Naive thymus-derived CD8-positive, alpha-beta T cell (primary cell): ENCODE measurements around the gene MATK. TPM values are rescaled to one million over a fixed set of nuclear protein-coding genes. Genes with fewer than 3 reads are reported as not detected.

ENCODE experiments used
- ATAC-seq, 2 donors: fragments of 150-1000 bp; cut with Tn5 transposase in 1 of 2; sonication (Bioruptor Pico), chemical (Tn5 transposase) in 1 of 2; 1 replicate in 1 of 2; 2 replicates in 1 of 2; pipeline ENCODE4 v1.10.0; 2021; ENCODE audit warnings: mild to moderate bottlenecking in 2 of 2, moderate library complexity in 2 of 2
- POLR2A ChIA-PET: fragments of 350-600 bp; sonication (Branson Sonifier 250); formaldehyde crosslinking; loops from one replicate; lab custom pipeline; 2021; ENCODE audit warnings: antibody characterized with exemption; lab: Charles Lee
- DNase-seq, 10 donors: peaks; one replicate each; pipeline versions ENCODE4 v3.0.0 to v3.0.0-alpha.2; 2020 to 2022
- H3K27ac Mint-ChIP-seq, 10 donors: one replicate each; pipeline ENCODE4 v1.8.0; 2020 to 2022; ENCODE audit warnings: mild to moderate bottlenecking in 10 of 10, mixed read lengths in 10 of 10, moderate library complexity in 4 of 10, inconsistent platforms in 1 of 10
- H3K27me3 Mint-ChIP-seq, 5 donors: one replicate each; pipeline ENCODE4 v1.8.0; 2021 to 2022; ENCODE audit warnings: mixed read lengths in 5 of 5
- H3K36me3 Mint-ChIP-seq, 3 donors: one replicate each; pipeline ENCODE4 v1.8.0; 2020 to 2022; ENCODE audit warnings: mixed read lengths in 3 of 3, mild to moderate bottlenecking in 2 of 3, inconsistent platforms in 1 of 3
- H3K4me1 Mint-ChIP-seq, 4 donors: one replicate each; pipeline ENCODE4 v1.8.0; 2021 to 2022; ENCODE audit warnings: mixed read lengths in 4 of 4
- H3K4me3 Mint-ChIP-seq, 10 donors: one replicate each; pipeline ENCODE4 v1.8.0; 2020 to 2022; ENCODE audit warnings: mild to moderate bottlenecking in 10 of 10, mixed read lengths in 10 of 10, moderate library complexity in 6 of 10, inconsistent platforms in 1 of 10
- H3K9me3 Mint-ChIP-seq, 9 donors: one replicate each; pipeline ENCODE4 v1.8.0; 2020 to 2022; ENCODE audit warnings: mixed read lengths in 9 of 9, mild to moderate bottlenecking in 3 of 9, inconsistent platforms in 1 of 9, moderate library complexity in 1 of 9
- polyA plus RNA-seq, 3 donors: library from polyadenylated mRNA; unstranded; fragments of 300-500 nt; fragmentation: Illumina TruSeq; gene quantifications; one replicate each; pipeline ENCODE4 v1.2.3, GENCODE V29; 2021
- total RNA-seq, 8 experiments: library from RNA in 2 of 8; stranded (reverse) in 2 of 8; gene quantifications; one replicate each; pipeline ENCODE4 v1.2.3 and lab custom pipeline; 2021 to 2026

MATK gene
- total and polyA plus RNA-seq, 5 experiments from 2014 or later, result 1.7 to 69.6 (median 25.2) TPM

- no peak overlapping the region for H3K4me3 Mint-ChIP-seq
- POLR2A ChIA-PET, result interaction anchor here (1.3 kb wide), 1 partner anchor 11 kb away, joined by 5 read pairs; no protein-coding TSS in a partner anchor
- DNase-seq (no peak), ATAC-seq (no peak)
- no peak overlapping the region for H3K27ac Mint-ChIP-seq
- no peaks in the 10 kb centered on the region for H3K36me3 Mint-ChIP-seq
- H3K27me3 Mint-ChIP-seq, result no peaks in the 10 kb centered on the region
- peaks cover 0 to 6% (median under 1%) of the 10 kb centered on the region in 4 donors for H3K4me1 Mint-ChIP-seq
- peaks cover 0 to 2% (median 0%) of the 10 kb centered on the region in 9 donors for H3K9me3 Mint-ChIP-seq
Observed at GRCh38 chr19:3775374-3775711, 10.8 kb downstream of the MATK start.

- H3K36me3 Mint-ChIP-seq, result no peaks in the 10 kb centered on the region
- POLR2A ChIA-PET, result interaction anchor here (1.3 kb wide), 1 partner anchor 11 kb away, joined by 5 read pairs; no protein-coding TSS in a partner anchor
- H3K27ac Mint-ChIP-seq, result peak overlapping the region in 1 of 10 donors; percentile 74
- peaks cover 0 to 6% (median under 1%) of the 10 kb centered on the region in 4 donors for H3K4me1 Mint-ChIP-seq
- no peak overlapping the region for H3K4me3 Mint-ChIP-seq
- DNase-seq (no peak), ATAC-seq (no peak)
- H3K9me3 Mint-ChIP-seq, result peaks cover 0 to 2% (median 0%) of the 10 kb centered on the region in 9 donors
- no peaks in the 10 kb centered on the region for H3K27me3 Mint-ChIP-seq
Observed at GRCh38 chr19:3774621-3775373, 11.4 kb downstream of the MATK start.

DNA sequence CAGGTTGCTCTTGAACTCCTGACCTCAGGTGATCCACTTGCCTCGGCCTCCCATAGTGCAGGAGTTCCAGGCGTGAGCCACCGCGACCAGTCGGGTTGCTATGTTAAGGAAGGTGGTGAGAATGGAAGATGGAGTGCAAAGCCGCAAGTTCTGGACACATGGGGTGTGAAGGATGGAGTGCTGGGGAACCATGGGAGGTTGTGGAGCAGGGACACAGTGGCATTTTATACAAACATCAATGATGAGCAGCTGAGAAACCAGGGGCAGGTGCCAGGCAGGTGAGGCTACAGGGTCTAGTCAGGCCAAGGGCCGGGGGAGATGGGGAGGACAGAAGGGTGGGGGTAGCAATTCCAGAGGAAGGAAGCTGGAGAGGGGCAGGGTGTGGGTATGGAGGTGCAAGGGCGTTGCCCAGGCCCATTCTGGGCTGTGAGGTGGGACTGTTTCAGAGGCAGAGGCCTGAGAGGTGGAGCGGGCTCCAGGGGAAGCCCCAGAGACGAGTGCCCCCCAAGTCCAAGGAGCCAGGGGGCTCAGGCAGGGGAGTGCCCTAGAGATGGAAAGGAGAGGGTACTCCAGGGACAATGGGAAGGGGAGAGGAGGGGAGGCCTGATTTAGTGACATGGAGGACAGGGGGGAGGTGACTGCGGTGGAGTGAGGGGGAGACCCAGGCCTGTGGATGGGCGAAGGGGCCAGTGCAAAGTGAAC is 12.2 kb downstream of the MATK start:
- POLR2A ChIA-PET, result no interaction called here
- H3K9me3 Mint-ChIP-seq, result peaks cover 0 to 2% (median 0%) of the 10 kb centered on the region in 9 donors
- H3K27me3 Mint-ChIP-seq, result no peaks in the 10 kb centered on the region
- no peak overlapping the region for H3K4me3 Mint-ChIP-seq
- H3K36me3 Mint-ChIP-seq, result peaks cover 0 to 2% (median 0%) of the 10 kb centered on the region in 3 donors
- H3K4me1 Mint-ChIP-seq, result peaks cover 0 to 7% (median 2%) of the 10 kb centered on the region in 4 donors
- DNase-seq (no peak), ATAC-seq (no peak)
- peak overlapping the region in 1 of 10 donors; percentile 74 for H3K27ac Mint-ChIP-seq

GRCh38 chr19:3771906-3772455 is 14.2 kb downstream of the MATK start, which contains the start of gene RAX2:
RAX2 (minus strand) TSS chr19:3772228; CDS start chr19:3771742, 486 bp downstream.
- DNase-seq (peak in 1 of 10 donors; percentile 58), ATAC-seq (no peak)
- H3K36me3 Mint-ChIP-seq, result peaks cover 0 to 10% (median 0%) of the 10 kb centered on the region in 3 donors
- H3K9me3 Mint-ChIP-seq, result no peaks in the 10 kb centered on the region
- H3K4me1 Mint-ChIP-seq, result peaks cover 0 to 9% (median 3%) of the 10 kb centered on the region in 4 donors
- H3K27ac Mint-ChIP-seq, result peak within 1 kb of the TSS in 2 of 10 donors; percentile 29 to 73
- peak within 1 kb of the TSS in 1 of 10 donors; percentile 20 for H3K4me3 Mint-ChIP-seq
- POLR2A ChIA-PET, result no interaction called here
- H3K27me3 Mint-ChIP-seq, result no peaks in the 10 kb centered on the region

DNA sequence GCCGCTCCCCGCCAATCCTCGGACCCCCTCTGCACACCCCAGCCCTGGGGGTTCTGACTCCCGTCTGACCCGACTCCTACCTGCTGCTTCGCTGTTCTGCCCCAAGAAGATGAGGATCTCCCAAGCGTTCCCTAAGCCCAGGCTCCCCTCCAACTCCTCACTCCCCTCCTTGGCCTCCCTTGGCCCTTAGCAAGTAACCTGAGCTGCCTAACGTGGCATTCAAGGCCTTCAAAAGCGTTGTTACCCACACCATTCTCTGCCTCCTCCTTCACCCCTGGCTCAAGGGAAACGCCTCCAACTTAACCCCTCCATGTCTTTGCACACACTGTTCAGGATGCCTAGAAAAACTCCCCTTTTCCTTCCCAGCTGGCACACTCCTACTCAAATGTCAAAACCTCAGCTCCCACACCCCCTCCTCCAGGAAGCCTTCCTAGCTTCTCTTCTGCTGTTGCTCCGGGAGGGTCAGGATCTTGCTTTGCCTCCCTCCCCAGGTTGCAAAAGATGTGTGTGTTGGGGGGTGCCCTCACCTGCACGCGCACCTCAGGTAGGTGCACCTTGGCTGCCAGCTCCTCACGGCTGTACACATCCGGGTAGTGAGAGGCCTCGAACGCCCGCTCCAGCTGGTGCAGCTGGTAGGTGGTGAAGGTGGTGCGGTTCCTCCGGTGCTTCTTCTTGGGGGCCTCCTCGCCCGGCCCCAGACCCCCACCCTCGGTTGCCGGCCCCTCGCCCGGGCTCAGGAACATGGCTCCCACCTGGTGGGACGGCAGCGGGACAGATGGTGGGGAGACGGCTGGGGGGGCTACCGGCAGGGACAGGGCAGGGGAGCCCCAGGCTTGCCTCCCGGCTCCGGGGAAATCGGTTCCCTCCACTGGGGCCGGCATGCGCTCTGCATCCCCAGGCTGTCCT is 14.9 kb downstream of the MATK start:
- Mint-ChIP-seq H3K9me3 (no peaks in the 10 kb centered on the region), H3K4me3 (no peak overlapping the region), H3K27ac (peak overlapping the region in 2 of 10 donors; percentile 29 to 73), H3K27me3 (no peaks in the 10 kb centered on the region), H3K36me3 (peaks cover 0 to 17% (median 2%) of the 10 kb centered on the region in 3 donors), H3K4me1 (peaks cover 6 to 12% (median 10%) of the 10 kb centered on the region in 4 donors)
- DNase-seq, result no peak
- POLR2A ChIA-PET, result no interaction called here
- no peak for ATAC-seq

DNA sequence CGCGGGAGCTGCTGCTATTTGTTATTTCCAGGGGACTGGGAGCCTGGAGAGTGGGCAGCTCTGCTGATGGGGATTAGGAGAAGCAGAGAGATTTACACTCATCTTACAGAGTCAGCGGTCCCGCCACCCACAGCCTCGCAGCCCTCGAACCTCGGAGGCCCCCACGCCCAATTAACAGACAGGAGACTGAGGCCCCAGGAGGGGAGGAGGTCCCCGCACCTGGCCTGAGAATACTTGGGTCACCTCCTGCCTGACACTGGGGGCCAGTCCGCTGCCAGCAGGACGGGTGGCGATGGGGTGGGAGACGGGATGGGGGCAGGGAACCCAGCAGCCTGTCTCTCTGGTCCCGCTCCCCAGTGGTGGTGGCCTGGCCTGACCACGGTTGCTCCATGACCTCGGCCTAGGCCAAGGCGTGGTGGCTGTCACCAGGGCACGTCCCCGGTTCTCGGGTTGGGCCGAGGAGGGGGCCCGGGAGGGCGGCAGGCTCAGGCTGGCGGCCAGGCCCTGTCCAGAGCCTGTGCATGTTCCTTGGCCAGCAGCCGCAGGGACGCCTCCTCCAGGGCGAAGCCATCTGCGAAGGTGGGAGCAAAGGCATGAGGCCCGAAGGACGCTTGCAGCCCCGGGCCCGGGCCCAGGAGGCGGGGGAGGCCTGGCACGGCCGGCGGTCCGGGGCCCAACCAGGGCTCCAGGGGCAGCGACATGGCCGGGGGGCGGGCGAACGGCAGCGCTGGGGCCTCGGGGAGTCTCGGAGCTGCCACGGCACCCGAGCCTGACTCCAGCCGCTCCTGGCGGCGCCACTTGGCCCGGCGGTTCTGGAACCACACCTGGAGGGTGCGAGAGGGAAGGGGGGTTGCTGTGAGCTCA is 15.8 kb downstream of the MATK start:
- no peaks in the 10 kb centered on the region for H3K27me3 Mint-ChIP-seq
- H3K4me1 Mint-ChIP-seq, result peaks cover 7 to 14% (median 11%) of the 10 kb centered on the region in 4 donors
- no peak for ATAC-seq
- no peak overlapping the region for H3K4me3 Mint-ChIP-seq
- DNase-seq, result no peak
- H3K9me3 Mint-ChIP-seq, result no peaks in the 10 kb centered on the region
- peak overlapping the region in 3 of 10 donors; percentile 21 to 62 (median 53) for H3K27ac Mint-ChIP-seq
- H3K36me3 Mint-ChIP-seq, result peaks cover 0 to 22% (median 4%) of the 10 kb centered on the region in 3 donors
- POLR2A ChIA-PET, result no interaction called here

DNA sequence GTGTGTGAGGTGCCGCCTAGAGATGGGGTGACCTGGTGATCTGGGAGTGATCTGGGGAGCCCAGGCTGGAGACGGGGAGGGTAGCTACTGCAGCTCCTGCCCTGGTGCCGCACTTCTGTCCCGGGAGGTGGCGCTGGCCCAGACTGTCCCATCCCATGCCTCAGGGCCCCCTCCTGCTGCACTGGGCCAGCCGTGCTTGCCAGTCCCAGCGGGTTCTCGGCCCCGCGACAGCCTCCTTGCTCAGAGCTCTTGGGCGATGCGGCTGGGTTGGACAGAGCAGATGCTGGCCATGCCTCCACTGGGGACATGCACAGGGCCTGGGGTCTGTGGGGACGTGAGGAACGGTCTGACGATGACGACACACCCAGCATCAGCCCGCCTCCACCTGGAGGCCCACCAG is 16.7 kb downstream of the MATK start:
- no peak overlapping the region for H3K4me3 Mint-ChIP-seq
- POLR2A ChIA-PET, result no interaction called here
- no peaks in the 10 kb centered on the region for H3K9me3 Mint-ChIP-seq
- H3K27me3 Mint-ChIP-seq, result no peaks in the 10 kb centered on the region
- H3K36me3 Mint-ChIP-seq, result peaks cover 0 to 26% (median 4%) of the 10 kb centered on the region in 3 donors
- H3K27ac Mint-ChIP-seq, result peak overlapping the region in 1 of 10 donors; percentile 94
- H3K4me1 Mint-ChIP-seq, result peaks cover 7 to 14% (median 11%) of the 10 kb centered on the region in 4 donors
- no peak for DNase-seq
- ATAC-seq, result no peak

GRCh38 chr19:3768748-3769099 is 17.5 kb downstream of the MATK start:
- no peak for DNase-seq
- ATAC-seq, result no peak
- Mint-ChIP-seq H3K9me3 (no peaks in the 10 kb centered on the region), H3K27ac (peak overlapping the region in 3 of 10 donors; percentile 31 to 94 (median 60)), H3K4me1 (peaks cover 7 to 14% (median 10%) of the 10 kb centered on the region in 4 donors), H3K36me3 (peaks cover 0 to 26% (median 4%) of the 10 kb centered on the region in 3 donors), H3K4me3 (peak overlapping the region in 1 of 10 donors; percentile 40), H3K27me3 (no peaks in the 10 kb centered on the region)
- POLR2A ChIA-PET, result interaction anchor here (0.6 kb wide), 1 partner anchor 611 kb away, joined by 3 read pairs; no protein-coding TSS in a partner anchor

- ATAC-seq, result no peak
- Mint-ChIP-seq H3K4me3 (no peak overlapping the region), H3K27me3 (no peaks in the 10 kb centered on the region), H3K27ac (peak overlapping the region in 2 of 10 donors; percentile 40 to 94), H3K4me1 (peaks cover 8 to 15% (median 11%) of the 10 kb centered on the region in 4 donors), H3K36me3 (peaks cover 0 to 26% (median 4%) of the 10 kb centered on the region in 3 donors), H3K9me3 (no peaks in the 10 kb centered on the region)
- DNase-seq, result no peak
- POLR2A ChIA-PET, result interaction anchor here (0.6 to 2.1 kb wide), 2 partner anchors 47 to 611 kb away, joined by 3 to 6 read pairs; no protein-coding TSS in a partner anchor
Observed at GRCh38 chr19:3768015-3768747, 18.0 kb downstream of the MATK start.

- POLR2A ChIA-PET, result interaction anchor here (2.1 kb wide), 1 partner anchor 46 kb away, joined by 6 read pairs; no protein-coding TSS in a partner anchor
- no peak for ATAC-seq
- H3K27ac Mint-ChIP-seq, result peak overlapping the region in 1 of 10 donors; percentile 80
- peaks cover 0 to 4% (median 0%) of the 10 kb centered on the region in 5 donors for H3K27me3 Mint-ChIP-seq
- peaks cover 0 to 26% (median 9%) of the 10 kb centered on the region in 3 donors for H3K36me3 Mint-ChIP-seq
- H3K4me1 Mint-ChIP-seq, result peaks cover 12 to 25% (median 18%) of the 10 kb centered on the region in 4 donors
- no peak for DNase-seq
- no peaks in the 10 kb centered on the region for H3K9me3 Mint-ChIP-seq
- H3K4me3 Mint-ChIP-seq, result peak overlapping the region in 1 of 10 donors; percentile 66
Observed at GRCh38 chr19:3767050-3767449, 19.1 kb downstream of the MATK start.
